Stimulated activated CD8-positive, alpha-beta memory T cell treated with anti-CD3 and anti-CD28 coated beads, Interleukin-4, amount 100 ng/mL, for 4 hours (primary cell): Measurements from ENCODE around the gene ATP9A.
"Not testable (repeated sequence)": the region's sequence is repeated elsewhere in the genome, so short reads cannot be mapped to it uniquely, and the experiment has no call there.

ENCODE experiments used
- DNase-seq, 2 donors: peaks; one replicate each; pipeline ENCODE4 v3.0.0-alpha.2; 2020; ENCODE audit warnings: low read depth in 2 of 2, low spot score in 1 of 2

Gene ATP9A

DNA sequence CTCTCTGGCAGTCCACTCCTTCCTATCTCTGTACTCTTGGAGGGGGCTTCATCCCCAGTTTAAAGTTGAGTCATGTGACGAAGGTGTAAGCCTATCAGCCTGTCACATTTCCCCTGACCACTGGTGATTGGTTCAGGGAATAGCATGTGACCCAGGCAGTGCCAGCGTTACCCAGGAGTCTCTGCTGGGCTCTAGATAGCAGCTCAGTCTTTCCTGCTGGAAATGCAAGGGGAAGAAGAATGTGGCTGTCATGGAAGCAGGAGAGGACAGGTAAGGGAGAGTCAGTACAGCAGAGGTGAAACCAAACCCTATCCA lies 190.1 kb downstream of the ATP9A start:
- DNase-seq, result no peak

DNA sequence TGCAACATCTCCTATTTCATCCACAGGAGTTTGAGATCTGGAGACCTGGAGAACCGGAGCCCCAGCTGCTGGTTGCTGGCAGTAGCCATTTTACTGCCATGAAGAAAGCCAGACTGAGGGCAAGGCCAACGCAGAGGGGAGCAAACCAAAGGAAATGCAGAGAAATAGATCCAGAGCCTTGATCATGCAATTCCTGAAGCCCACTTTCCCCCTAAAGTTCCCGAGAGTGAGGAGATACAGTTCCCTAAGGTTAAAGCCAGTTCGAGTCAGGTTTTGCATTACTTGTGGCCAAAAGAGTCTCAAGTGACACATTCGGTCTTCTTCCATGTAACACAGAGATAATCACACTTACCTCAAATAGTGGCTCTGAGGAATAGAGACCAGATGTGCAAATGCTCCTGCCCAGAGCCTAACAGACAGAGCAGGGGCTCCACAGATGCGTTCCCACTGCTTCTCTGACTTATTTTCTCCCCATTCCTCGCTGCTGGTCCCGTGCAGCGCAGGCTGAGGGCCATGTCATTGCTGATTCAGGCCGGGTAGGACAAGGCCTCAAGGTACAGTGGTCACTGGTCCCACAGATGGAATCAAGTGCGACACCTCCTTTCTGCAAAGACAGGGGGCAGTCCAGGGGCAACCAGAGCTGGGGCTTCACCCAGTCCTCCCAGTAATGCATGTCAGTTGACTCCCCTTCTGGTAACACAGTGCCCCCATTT lies 190.6 kb downstream of the ATP9A start:
- no peak for DNase-seq

DNA sequence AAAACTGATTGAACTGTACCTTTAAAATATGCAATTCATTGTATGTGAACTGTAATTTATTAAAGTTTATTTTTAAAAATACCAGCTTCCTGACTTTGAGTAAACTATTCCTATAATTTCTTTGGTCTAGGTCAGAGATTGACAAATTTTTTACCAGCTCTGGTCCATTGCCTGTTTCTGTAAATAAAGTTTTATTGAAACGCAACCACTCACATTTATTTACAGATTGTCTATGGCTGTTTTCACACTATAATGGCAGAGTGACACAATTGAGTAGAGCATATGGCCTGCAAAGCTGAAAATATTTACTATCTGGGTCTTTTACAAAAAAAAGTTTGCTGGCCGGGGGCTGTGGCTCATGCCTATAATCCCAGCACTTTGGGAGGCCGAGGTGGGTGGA lies 192.7 kb downstream of the ATP9A start:
- no peak for DNase-seq

DNA sequence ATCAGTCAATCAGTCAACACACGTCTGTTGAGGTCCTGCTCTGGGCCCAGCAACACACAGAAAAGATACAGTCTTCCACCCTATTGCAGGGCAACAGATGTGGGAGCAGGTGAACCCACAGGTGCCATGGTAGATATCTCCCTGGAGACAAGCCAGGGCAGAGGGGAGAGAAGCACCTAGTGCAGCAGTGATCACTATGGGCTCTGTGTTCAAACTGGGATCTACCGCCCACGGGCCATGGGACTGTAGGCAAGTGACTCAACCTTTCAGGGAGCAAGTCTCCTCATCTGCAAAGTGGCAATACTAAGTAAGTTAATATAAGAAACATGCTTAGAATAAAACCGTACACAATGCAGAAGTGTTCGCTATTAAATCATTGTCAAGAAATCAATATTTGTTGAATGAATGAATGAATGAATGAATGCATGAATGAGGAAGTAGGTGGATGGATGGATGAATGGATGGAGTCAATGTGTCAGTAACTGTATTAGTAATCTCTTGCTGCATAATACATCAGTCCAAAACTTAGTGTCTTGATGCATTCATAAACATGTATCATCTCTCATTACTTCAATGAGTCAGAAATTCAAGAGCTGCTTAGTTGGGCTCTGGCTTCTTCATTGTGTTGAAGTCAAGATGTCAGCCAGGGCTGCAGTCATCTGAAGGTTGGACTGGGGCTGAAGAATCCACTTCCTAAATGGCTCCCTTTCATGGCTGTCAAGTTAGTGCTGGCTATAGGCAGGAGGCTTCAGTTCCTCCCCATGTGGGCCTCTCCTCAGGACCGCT lies 193.7 kb downstream of the ATP9A start:
- DNase-seq, result no peak

DNA sequence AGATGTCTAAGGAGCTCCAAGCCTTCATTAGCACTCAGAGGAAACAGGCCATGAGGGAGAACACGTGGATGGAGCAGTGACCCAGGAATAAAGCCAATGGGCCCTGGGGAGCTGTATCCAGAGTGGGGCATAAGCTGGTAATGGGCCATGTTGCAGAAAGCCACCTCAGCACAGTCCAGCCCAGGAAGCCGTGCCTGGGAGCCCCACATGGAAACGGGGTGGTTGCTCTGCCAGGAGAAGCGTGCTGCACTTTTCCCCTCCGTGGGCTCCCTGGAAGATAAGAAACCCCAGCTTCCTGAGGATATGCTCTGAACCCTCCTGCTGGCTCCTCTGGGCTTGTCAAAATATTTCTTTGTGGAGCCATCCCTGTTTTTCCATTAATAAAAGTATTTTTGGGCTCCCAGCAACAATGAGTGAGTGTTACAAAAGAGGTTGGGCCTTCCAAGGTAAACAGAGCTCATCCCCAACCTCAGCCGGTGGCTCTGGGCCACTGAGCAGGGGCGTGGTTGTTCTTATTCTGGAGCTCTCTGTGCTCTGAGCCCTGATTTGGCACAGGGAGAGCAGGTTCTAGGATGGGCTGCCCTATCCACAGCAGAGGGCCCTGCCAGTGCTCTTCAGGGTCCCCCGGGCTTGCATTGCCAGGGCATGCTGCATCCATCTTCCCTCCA lies 194.5 kb downstream of the ATP9A start:
- DNase-seq, result no peak

DNA sequence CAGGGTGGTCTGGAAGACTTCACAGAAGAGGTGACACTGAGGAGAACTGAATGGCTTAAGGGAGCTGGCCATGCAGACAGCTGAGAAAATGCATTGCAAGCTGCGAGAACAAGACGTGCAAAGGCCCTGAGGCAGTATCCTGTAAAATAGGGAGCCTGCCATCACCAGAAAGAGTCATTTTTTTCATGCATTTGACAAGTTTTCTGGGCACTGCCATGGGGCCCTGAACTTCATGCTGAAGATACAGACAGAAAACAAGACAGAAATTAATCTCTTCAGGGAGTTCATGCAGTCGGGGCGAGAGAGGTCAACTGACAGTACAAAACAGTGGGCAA lies 196.8 kb downstream of the ATP9A start:
- DNase-seq, result no peak

DNA sequence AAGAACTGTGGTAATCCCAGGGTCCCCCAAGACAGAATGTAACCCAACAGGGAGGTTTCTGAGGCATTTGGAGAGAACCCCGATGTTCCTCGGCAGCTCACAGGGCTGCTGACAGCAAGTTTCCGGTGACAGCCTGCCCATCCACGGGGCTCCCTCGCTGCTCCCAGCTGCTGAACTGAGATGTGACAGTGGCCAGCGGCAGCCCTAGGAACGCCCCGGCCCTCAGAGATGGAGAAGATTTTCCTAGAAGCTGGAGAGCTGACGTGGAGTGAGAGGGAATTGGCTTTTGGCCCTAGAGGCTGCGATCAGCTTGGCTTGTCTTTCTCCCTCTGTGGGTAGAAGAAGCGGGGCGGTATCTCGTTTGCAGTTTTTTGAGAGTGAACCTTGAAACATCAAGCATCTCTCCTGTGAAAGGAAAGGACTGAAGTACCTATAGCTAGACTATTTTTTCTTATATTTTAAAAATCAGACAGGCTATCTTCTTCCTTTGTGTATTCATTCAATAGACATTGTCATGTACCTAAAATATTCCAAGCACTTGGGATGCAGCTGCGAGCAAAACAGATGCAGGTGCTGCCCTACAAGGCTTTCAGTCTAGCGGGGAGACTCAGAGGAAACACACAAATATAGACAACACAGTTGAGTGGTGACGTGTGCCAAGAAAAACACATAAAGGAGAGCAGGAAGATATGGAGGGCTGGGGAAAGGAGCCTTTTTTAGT lies 197.3 kb downstream of the ATP9A start:
- no peak for DNase-seq

DNA sequence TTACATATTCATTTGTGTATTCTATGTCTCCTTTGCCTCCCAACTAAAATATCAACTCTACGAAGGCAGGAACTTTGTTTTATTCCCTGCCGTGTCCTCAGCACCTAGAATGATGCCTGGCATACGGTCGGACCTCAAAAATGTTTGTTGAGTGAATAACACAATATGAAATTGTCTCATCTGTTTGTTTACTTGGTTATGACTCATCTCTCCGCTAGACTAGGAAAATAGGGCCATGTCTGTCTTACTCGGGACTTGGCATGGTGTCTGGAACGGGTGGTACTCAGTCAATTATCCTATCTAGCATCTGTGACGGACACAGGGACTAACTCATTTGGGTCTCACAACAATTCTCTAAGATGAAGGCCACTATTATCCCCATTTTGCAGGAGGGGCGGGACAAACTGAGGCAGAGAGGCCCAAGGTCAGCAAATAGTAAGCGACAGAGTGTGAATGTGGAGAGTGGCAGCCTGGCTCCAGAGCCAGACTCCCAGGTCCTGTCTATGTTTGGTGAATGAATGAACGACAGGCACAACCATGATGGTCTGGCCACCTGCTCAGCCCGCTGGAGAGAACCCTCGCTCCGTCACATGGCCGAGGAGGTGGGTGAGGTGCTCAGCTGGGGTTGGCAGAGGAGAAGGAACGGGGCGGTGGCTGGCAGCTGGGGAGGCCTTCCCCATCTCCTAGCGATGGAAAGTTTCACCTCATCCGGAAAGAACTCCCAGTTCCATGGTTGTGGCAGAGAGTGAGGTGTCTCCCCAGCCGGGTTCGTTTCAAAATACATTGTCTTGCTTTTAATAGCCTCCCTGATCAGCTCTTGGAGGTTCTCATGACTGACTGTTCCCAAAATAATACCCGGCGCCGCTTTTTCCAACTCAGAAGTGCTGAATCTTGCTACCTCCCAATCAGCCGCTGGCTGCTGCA lies 198.1 kb downstream of the ATP9A start:
- no peak for DNase-seq

DNA sequence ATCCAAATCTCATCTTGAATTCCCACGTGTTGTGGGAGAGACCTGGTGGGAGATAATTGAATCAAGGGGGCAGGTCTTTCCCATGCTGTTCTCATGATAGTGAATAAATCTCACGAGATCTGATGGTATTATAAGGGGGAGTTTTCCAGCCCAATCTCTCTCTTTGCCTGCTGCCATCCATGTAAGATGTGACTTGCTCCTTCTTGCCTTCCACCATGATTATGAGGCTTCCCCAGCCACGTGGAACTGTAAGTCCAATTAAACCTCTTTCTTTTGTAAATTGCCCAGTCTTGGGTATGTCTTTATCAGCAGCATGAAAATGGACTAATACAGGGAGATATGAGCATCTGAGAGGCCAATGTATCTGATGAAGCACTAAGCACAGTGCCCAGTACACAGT lies 199.7 kb downstream of the ATP9A start:
- not testable (repeated sequence) for DNase-seq

DNA sequence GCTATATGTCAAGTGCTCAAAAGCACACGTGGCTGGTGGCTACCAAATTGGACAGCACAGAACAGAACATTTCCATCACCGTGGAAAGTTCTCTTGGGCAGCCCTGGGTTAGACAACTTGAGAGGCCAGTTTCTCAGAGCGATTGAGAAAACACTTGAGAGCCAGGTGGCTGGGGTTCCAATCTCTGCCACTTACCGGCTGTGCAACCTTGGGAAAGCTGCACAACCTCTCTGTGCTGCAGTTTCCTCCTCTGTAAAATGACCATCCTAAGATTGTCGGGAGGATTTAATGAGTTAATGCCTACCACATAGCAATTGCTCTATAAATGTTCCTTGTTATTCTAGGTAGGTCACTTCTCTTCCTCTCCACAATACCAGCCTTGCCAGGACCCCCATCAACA lies 200.6 kb downstream of the ATP9A start:
- no peak for DNase-seq

DNA sequence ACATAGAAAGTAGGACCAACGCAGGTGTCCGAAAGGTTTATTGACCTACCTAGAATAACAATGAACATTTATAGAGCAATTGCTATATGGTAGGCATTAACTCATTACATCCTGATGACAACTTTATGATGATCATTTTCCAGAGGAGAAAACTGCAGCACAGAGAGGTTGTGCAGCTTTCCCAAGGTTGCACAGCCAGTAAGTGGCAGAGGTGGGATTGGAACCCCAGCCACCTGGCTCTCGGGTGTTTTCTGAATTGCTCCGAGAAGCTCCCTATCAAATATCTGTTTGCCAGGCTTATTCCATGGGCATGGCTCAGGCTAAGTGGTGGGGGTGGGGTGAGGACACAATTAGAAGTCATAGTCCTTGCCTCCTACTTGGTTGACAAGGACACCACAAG lies 201.6 kb downstream of the ATP9A start:
- DNase-seq, result no peak

DNA sequence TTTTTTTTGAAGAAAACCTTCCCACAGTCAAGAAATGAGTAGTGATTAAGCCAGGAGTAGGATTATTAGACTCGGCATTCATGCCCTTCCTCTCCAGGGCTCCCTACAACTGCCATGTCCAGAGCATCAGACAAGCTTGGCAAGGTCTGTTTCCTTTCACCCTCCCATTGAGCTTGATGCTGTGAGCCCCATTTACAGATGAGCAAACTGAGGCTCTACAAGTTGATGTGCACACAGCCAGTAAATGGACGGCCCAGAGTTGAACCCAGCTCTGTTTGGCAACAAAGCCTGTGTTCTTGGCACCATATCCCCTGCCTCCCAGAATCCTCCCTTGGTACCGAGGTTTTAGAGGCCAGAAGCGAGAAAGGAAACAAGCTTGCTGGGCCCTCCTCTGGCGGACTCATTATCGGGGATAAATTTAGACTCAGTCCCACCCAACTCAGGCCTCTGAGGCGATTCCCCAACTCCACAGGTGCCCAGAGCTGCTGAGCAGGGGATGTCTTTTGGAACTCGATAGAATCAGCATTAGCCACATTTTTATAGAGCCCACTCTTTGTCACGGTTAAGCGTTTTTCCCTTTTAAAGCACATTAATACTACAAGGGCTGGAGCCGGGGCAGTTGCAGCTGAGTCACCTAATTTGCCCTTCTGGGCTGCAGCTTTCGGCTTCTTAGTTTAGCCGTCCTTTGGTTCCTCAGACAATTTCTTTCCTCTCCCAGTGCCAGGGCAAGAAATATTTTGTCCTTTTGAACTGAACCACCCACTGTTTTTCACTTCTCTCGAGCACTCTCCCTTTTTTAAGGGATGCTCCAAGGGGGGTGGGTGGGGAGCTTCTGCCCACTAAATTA lies 202.7 kb downstream of the ATP9A start:
- no peak for DNase-seq

DNA sequence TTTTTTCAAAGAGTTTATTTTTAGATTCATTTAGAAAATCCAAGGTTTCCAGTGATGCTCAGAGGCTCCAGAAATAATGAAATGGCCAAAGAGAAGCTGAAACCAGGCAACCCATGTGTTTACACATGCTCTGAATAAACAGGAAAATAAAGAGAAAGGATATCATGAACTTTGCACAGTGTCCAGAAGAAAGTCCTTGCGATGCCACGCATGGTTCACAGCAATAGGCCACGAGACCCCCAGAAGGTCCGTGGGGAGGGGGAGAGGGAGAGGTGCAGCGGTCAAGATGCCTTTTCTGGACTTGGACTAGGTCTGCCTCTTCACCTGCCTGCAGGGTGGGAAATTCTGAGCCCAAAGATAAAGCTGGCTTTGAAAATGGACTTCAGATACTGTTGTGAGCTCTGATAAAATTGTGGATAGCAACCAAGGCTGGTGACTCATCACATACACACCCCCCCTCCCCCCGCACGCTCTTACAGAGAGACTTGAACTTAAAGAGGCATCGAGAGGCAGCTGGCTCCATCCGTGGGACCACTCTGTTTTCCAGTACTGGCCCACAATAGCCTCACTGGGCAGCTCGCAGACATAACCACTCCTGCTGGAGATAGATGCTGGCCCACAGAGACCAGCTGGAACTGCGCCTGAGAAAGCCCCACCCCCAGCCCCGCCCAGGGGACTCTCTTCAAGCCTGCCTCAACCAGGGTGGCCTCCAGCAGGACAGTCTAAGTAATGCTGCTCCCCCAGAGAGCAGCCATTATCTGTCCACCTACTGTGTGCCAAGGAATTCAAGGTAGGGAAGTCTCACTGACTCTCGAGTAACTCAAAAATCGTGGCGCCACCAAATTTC lies 204.5 kb downstream of the ATP9A start:
- no peak for DNase-seq

DNA sequence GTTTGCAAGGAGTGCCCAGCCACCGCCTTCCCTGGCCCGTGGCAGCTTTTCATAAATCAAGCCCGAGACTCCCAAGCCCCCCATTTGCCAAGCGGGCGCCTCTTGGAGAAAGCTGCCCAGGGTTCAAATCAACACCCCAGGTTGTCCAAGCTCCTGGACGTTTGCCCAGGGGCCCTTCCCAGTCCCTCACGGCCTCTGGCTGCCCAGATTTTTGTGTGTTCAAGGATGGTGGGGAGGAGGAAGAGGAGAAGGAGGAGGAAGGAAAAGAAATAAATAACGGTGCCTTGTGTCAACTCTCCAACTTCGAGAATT lies 205.1 kb downstream of the ATP9A start:
- no peak for DNase-seq

DNA sequence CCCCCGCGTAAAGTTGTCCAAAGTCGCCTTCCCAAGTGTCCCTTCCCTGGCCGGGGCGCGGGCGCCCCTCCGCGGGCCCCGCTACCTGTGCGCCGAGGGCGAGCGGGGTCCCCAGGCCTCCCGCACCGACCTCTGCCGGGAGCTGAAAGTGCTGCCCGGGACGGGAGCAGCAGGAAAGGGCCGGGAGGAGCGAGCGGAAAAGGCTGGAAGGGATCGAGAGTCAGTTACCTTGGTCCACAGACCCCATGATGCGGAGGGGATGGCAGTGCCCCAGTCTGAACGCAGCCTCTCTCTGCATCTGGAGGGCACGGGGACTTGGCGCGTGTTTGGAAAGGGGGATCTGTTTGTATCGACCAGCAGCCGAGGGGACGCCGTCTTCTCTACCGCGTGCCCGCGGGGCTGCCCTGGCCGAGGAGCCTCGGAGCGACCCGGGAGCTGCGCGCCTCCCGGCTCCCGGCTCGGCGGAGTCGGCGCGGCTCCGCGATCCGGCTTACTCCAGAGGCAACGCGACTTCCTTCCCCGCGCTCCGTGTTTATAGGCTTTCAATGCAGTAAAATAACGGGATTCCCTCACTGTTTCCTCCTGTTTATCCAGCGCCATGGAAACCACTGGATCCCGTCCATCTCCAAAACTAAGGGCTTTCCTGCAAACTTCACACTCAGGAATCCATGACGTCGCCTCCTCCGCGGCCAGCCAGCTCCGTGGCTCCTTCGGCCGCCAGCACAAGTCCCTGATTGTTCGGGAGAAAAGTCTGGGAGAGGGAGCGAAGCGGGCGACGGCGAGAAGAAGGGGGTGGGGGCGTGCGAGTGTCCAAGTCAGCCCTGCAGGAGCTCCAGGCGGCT lies 205.6 kb downstream of the ATP9A start:
- DNase-seq, result no peak

DNA sequence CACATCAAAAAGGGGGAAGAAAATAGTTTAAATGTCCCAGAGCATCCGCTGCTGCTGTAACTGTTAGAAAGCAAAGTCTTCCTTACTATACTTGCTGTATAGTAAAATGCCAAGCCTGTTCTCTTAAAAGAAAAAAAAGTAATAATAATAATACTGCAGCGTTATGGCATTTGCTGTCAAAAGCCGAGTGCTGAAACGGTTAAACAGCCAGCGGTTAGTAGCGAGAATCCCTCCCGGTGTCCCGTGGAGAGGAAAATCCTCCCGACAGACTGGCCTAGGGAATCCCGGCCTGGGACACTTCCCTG lies 206.2 kb downstream of the ATP9A start:
- DNase-seq, result no peak

DNA sequence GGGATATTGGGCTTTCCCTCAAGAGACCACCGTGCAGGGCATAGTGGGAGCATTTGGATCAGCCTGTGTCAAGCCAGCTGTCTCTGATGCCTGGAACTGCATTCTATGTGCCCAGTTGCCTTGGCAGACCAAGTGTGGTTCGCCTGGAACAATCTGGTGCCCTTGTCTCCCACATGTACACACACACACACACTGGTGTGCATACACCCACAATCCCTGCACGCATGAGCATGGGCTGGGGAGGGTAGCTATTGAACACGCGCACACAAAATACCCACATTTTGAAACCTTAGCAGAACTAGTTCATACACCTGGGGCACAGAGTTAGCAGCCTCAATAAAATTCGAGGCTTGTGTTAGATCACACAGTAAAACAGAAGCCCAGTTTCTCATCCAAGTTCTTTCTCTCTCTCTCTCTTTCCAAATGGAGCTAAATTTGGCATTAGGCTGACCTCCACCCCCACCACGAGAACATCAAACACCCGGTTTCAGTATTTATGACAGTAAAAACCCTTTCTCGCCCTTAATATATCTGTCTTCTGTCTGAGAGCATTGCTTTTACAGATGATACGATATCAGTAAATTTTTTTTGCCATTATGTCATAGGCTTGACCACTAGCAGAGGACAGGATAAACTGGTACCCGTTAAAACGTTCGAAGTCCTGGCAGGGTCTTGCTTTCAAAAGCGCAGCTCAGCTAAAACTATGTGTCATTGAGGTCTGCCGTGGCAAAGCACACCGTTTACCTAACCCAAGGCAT lies 207.5 kb downstream of the ATP9A start:
- no peak for DNase-seq

DNA sequence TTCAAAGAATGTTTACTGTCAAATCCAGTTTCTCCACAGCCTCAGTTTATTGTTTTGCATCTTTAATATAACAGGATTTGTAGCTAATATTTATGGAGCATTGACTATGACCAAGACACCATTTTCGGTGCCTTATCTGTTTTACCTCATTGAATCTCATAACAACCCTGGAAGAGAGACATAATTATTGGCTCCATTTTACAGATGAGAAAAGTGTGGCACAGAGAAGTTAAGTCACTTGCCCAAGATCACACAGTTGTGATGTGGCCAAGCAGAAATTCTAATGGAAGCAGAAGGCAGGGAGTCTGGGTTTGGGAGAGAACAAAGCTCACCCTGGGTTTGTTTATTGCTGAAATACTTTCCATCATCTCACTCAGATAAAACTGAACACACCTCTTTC lies 208.1 kb downstream of the ATP9A start:
- DNase-seq, result no peak
